Esophagus muscularis mucosa (tissue), 4 donors: Measurements from ENCODE around the gene C19orf47. TPM values are rescaled to one million over a fixed set of nuclear protein-coding genes. Genes with fewer than 3 reads are reported as not detected.

Source experiments
- DNase-seq: peaks from one replicate; pipeline ENCODE4 v3.0.0-alpha.2; 2017; ENCODE audit errors: extremely low spot score
- H3K27ac ChIP-seq, 4 donors: fragments of 200-600 bp; sonication (generic); replicated peaks in 1 of 4; 1 replicate in 3 of 4; 2 replicates in 1 of 4; pipeline ENCODE4 v1.5.1; 2016 to 2019; ENCODE audit warnings: mild to moderate bottlenecking in 1 of 4
- H3K27me3 ChIP-seq, 4 donors: fragments of 200-600 bp; sonication (generic); one replicate each; pipeline versions ENCODE4 v1.5.1 to v1.6.0; 2016 to 2019
- H3K36me3 ChIP-seq, 4 donors: fragments of 200-600 bp; sonication (generic); one replicate each; pipeline ENCODE4 v1.5.1; 2016 to 2019
- H3K4me1 ChIP-seq, 4 donors: fragments of 200-600 bp; sonication (generic); one replicate each; pipeline ENCODE4 v1.5.1; 2016 to 2019
- H3K4me3 ChIP-seq, 4 donors: fragments of 200-600 bp; sonication (generic); 1 replicate in 2 of 4; 2 replicates in 2 of 4; pipeline ENCODE4 v1.5.1; 2016 to 2019; ENCODE audit warnings: mild to moderate bottlenecking in 4 of 4, moderate library complexity in 1 of 4
- H3K9me3 ChIP-seq, 4 donors: fragments of 200-600 bp; sonication (generic); 1 replicate in 3 of 4; 2 replicates in 1 of 4; pipeline ENCODE4 v1.5.1; 2016 to 2019
- EP300 ChIP-seq: sonication (generic); formaldehyde crosslinking; IDR thresholded peaks from one replicate; pipeline ENCODE4 v1.6.1; 2017; ENCODE audit warnings: antibody characterized with exemption
- POLR2A ChIP-seq: fragments of 450-650 bp; IDR thresholded peaks from one replicate; pipeline ENCODE4 v1.6.1; 2017; ENCODE audit warnings: antibody characterized with exemption, moderate library complexity, mild to moderate bottlenecking, low read depth
- POLR2AphosphoS5 ChIP-seq, 2 donors: sonication (generic); formaldehyde crosslinking; IDR thresholded peaks; one replicate each; pipeline ENCODE4 v1.6.1; 2017; ENCODE audit warnings: antibody characterized with exemption in 2 of 2
- WGBS: methylation state at CpG from one replicate; pipeline ENCODE4 v1.1.5; 2018; 5-methylcytosine and 5-hydroxymethylcytosine counted together
- intact Hi-C: fragments of 100-400 bp; cut with DNase I; formaldehyde crosslinking; loops from one replicate; pipeline ENCODE4 v1.15.1; 2023
- total RNA-seq, 4 donors: library from RNA; depleted of rRNA; stranded (reverse); fragments of >200 nt; gene quantifications; one replicate each; pipeline versions ENCODE4 v1.1.0 to v1.2.1, GENCODE V29; 2016
- TF ChIP-seq, protein P1 (sequence below), 3 experiments: fragments of 200-600 bp in 2 of 3; fragments of 450-650 bp in 1 of 3; sonication (generic) in 2 of 3; IDR thresholded peaks; one replicate each; pipeline ENCODE4 v1.5.1; 2017 to 2019; ENCODE audit warnings: antibody characterized with exemption in 3 of 3, mild to moderate bottlenecking in 2 of 3, moderate library complexity in 1 of 3

C19orf47 gene
- total RNA-seq, 4 donors from 2014 or later: 17.9 to 42.6 (median 26.8) TPM

DNA sequence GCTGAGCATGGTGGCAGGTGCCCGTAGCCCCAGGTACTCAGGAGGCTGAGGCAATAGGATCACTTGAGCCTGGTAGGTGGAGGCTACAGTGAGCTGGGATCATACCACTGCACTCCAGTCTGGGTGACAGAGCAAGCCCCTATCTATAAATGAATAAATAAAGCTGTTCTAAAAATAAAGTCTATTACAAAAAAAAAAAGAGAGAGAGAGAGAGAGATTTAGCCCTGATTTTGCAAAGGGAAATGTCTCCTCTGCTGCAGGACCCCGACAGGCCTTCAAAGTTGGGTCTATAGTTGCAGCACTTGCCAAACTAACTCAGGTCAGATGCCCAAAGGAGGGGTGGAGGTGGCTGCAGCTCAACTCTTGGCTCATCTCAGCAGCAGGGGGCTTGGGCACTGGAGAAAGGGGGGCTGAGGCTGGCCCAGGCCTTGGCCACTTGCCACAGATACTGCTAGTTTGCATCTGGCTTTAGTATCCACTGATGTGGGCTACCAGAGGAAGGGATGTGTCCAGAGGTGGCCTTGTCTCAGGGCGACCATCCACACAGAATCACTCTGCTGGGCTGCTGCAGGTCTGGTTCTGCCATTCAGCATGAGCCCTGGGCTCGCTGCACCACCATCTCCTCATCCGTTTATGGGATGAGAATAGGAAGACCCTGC is 32.3 kb downstream of the C19orf47 start:
- Histone ChIP-seq H3K27ac (no peak overlapping the region), H3K36me3 (peaks cover under 1 to 34% (median 28%) of the 10 kb centered on the region in 4 donors), H3K27me3 (no peaks in the 10 kb centered on the region), H3K9me3 (no peaks in the 10 kb centered on the region), H3K4me3 (no peak overlapping the region), H3K4me1 (no peaks in the 10 kb centered on the region)
- no peak for TF ChIP-seq POLR2AphosphoS5 (IDR thresholded peaks at IDR 0.05)
- no peak for TF ChIP-seq POLR2A
- TF ChIP-seq, protein P1, sequence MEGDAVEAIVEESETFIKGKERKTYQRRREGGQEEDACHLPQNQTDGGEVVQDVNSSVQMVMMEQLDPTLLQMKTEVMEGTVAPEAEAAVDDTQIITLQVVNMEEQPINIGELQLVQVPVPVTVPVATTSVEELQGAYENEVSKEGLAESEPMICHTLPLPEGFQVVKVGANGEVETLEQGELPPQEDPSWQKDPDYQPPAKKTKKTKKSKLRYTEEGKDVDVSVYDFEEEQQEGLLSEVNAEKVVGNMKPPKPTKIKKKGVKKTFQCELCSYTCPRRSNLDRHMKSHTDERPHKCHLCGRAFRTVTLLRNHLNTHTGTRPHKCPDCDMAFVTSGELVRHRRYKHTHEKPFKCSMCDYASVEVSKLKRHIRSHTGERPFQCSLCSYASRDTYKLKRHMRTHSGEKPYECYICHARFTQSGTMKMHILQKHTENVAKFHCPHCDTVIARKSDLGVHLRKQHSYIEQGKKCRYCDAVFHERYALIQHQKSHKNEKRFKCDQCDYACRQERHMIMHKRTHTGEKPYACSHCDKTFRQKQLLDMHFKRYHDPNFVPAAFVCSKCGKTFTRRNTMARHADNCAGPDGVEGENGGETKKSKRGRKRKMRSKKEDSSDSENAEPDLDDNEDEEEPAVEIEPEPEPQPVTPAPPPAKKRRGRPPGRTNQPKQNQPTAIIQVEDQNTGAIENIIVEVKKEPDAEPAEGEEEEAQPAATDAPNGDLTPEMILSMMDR (IDR thresholded peaks at IDR 0.05): no peak
- TF ChIP-seq EP300: no peak
- no peak for DNase-seq
- intact Hi-C loops: no loop called here
- WGBS: 81% methylated on average over 5 of the region's 5 CpGs

DNA sequence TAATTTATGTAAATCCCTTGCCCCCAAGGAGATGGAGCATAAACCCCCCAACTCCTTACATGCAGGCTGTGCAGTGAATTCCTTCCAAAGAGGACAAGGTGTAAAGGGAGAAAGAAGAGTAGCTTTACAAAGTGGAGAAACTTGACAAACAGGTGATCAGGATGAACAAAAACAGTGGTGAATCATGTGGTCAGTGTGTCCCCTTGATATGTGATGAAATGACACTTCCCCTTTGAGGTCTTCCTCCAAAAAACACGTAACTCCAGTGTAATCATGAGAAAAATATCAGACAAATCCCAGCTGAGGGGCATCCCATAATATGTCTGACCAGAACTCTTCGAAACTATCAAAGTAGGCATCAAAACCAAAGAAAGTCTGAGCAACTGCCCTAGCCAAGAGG is 33.5 kb downstream of the C19orf47 start:
- intact Hi-C loops: no loop called here

DNA sequence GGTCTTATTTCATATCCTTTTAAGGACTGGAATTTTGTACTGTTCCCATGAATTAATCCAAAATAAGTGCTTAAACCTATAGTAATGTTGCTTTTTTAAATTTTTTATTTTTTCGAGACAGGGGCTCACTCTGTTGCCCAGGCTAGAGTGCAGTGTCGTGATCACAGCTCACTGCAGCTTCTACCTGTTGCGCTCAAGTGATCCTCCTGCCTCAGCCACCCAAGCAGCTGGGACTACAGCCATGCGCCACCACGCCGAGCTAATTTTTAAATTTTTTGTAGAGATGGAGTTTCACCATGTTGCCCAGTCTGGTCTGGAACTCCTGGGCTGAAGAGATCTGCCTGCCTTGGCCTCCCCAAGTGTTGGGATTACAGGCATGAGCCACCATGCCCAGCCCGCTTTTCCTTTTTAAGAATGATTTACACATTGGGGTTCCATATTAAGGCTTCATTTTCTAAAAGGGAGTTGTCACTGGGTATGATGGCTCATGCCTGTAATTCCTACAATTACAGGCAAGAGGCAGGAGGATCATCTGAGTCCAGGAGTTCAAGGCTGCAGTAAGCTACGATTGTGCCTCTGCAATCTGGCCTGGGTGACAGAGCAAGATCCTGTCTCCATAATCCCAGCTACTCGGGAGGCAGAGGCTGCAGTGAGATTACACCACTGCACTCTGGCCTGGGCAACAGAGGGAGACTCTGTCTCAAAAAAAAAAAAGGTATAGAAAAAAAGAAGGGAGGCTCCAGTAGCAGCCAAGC is 34.8 kb downstream of the C19orf47 start:
- Histone ChIP-seq H3K27ac (no peak overlapping the region), H3K9me3 (no peaks in the 10 kb centered on the region), H3K4me3 (no peak overlapping the region), H3K36me3 (peaks cover 0 to 19% (median 10%) of the 10 kb centered on the region in 4 donors), H3K27me3 (no peaks in the 10 kb centered on the region), H3K4me1 (no peaks in the 10 kb centered on the region)
- intact Hi-C loops: no loop called here
- WGBS: 93% methylated on average over 9 of the region's 9 CpGs
- no peak for DNase-seq
- TF ChIP-seq POLR2A (no peak), POLR2AphosphoS5 (IDR thresholded peaks at IDR 0.05) (no peak), EP300 (no peak)
- TF ChIP-seq, protein P1 (IDR thresholded peaks at IDR 0.05): no peak

More for the DNA sequence above, 33.5 kb downstream of the C19orf47 start:
- Histone ChIP-seq H3K27me3 (no peaks in the 10 kb centered on the region), H3K36me3 (peaks cover 0 to 25% (median 18%) of the 10 kb centered on the region in 4 donors), H3K9me3 (no peaks in the 10 kb centered on the region), H3K4me3 (no peak overlapping the region), H3K27ac (no peak overlapping the region), H3K4me1 (no peaks in the 10 kb centered on the region)
- 72% methylated on average over 2 of the region's 2 CpGs for whole genome bisulfite sequencing
- TF ChIP-seq POLR2A: no peak
- no peak for TF ChIP-seq EP300
- TF ChIP-seq, protein P1 (IDR thresholded peaks at IDR 0.05): no peak
- no peak for TF ChIP-seq POLR2AphosphoS5 (IDR thresholded peaks at IDR 0.05)
- DNase-seq: no peak

DNA sequence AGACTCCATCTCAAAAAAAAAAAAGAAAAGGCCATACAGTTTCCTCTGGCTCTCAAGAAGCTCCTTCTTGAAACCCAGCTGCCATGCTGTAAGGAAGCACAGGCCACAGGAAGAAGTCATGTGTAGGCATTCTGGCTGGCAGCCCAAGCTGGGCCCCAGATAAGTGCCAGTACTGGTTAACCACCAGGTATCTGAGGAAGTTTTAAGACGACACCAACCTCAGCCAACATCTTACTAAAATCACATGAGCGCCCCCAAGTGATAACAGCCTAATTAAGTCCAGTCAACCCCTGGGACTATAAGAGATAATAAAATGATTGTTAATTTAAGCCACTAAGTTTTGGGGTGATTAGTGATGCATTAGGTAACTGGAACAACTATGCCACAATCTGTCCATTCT is 35.7 kb downstream of the C19orf47 start:
- no peak overlapping the region for H3K4me3 ChIP-seq
- no peaks in the 10 kb centered on the region for H3K4me1 ChIP-seq
- no peaks in the 10 kb centered on the region for H3K27me3 ChIP-seq
- no peak for TF ChIP-seq EP300
- TF ChIP-seq, protein P1 (IDR thresholded peaks at IDR 0.05): no peak
- no peak for TF ChIP-seq POLR2A
- no peak overlapping the region for H3K27ac ChIP-seq
- H3K36me3 ChIP-seq: peaks cover 0 to 12% (median 2%) of the 10 kb centered on the region in 4 donors
- H3K9me3 ChIP-seq: no peaks in the 10 kb centered on the region
- intact Hi-C loops: no loop called here
- 74% methylated on average over 2 of the region's 2 CpGs for WGBS
- DNase-seq: no peak
